GM12892 (cell line): Measurements from ENCODE around the gene SPRY2.

Experiments used
- POLR2A ChIP-seq: IDR thresholded peaks from 2 replicates; pipeline ENCODE4 v1.6.1; 2011; ENCODE audit warnings: low read depth, low read length, control low read depth
- POLR2AphosphoS5 ChIP-seq: IDR thresholded peaks from 2 replicates; pipeline ENCODE4 v1.6.1; 2011; ENCODE audit warnings: low read depth, low read length, control low read depth

- TF ChIP-seq POLR2AphosphoS5: no peak
- TF ChIP-seq POLR2A: no peak
These were observed 49.4 kb upstream of the SPRY2 start for GRCh38 chr13:80390338-80390737.
